Measurements from ENCODE around the gene TBX10.
"Not testable (repeated sequence)": the region's sequence is repeated elsewhere in the genome, so short reads cannot be mapped to it uniquely, and the experiment has no call there.

TBX10 gene

DNA sequence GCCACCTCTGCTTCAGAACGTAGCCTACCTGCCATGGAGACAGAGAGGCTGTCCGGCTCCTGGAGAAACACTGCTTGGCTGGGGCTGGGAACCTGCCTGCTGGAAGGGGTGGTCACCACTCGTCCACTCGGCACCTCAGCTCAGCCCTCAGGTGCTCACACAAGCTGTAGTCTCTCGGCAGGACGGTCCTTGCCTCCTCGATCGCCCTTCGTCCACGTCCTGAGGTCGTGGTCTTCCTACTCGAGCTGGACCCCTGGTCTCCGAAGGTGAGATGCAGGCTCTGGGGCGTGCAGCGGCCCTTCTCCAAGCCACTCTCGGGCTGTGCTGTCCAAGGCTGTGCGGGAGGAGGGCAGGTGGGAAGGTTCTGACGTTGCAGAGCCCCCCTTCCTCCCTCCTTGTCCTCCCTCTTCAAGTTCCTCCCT, at the start of gene TBX10:
TSS of gene TBX10 (minus strand) at position 326 of the 422 bp plus-strand sequence. CDS start at position 35, 291 bp downstream.
- DNase-seq (ENCODE audit: low read depth, low spot score) = no peak

- no peak for DNase-seq (ENCODE audit: low read depth, low spot score)
Measured at GRCh38 chr11:67689178-67689577, 49.6 kb upstream of the TBX10 start.

- DNase-seq (ENCODE audit: low read depth, low spot score) = no peak
Measured at GRCh38 chr11:67687986-67688385, 48.4 kb upstream of the TBX10 start.

DNA sequence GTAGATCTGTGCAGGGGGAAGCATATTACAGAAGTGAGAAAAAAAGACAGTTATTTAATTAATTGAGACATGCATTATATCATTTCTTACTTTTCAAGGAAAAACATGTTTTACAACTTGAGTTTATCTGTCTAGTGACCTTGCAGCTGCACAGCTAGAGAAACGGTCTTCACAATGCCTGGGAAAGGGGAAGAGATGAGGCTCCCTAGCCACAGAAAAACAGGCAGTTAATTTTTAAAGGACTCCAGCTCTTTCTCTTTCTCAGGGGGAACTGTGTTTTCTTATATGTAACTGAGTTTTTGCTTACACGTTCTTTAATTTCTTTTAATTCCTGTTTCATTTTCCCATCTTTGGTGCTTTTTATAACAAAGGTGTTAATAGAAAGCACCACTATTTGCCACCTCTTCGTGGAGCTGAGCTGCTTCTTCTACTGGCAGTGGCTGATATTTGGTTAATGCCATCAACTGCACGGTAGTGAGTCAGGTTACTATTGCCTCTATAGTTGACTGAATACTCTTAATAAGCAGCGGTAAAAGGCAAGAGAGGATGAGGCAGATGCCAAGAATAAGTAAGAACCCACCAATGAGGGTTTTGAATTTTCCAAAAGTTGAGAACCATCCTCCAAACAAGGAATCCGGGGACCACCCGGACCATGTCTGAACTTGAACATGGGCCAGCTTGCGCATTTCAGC, 46.2 kb upstream of the TBX10 start:
- not testable (repeated sequence) for DNase-seq (ENCODE audit: low read depth, low spot score)

DNA sequence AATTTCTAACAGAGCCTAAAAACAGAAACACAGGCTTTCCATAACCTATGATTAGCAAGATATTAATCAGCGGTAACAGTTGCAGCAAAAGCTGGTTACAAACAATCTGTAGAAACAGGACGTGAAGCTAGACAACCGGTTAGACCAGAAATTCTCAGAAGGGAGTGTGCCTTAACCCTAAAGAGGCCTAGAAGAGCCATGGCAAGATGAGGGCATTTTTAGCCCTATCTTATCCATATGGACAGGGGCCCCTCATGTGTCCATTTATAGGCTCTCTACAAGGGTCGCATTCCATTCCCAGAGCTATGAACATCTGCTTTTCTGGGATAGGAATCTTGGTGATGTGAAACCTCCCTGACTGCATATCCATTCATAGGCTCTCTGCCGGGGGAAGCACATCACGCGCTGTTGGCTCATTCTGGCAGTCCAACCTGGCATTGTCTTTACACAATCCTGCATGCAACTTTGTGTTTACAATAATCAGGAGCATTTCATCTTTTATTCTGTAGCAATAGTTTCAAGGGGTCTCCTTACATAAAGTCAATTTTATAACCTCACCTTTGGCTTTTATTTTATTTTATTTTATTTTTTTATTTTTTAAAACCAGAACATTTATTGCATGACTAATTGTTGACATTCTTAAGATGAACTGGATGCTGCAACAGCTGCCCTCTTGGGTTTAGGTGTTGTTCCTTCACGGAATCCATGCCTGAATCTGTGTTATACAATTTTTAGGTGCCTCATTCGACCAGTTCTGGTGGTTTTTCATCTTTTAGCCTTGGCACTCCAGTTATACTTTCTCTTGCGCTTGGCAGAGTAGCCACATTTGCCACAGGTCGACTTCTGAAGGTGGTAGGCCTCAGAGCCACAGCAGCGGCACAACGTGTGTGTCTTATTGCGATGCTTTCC, 42.8 kb upstream of the TBX10 start:
- not testable (repeated sequence) for DNase-seq (ENCODE audit: low read depth, low spot score)

DNA sequence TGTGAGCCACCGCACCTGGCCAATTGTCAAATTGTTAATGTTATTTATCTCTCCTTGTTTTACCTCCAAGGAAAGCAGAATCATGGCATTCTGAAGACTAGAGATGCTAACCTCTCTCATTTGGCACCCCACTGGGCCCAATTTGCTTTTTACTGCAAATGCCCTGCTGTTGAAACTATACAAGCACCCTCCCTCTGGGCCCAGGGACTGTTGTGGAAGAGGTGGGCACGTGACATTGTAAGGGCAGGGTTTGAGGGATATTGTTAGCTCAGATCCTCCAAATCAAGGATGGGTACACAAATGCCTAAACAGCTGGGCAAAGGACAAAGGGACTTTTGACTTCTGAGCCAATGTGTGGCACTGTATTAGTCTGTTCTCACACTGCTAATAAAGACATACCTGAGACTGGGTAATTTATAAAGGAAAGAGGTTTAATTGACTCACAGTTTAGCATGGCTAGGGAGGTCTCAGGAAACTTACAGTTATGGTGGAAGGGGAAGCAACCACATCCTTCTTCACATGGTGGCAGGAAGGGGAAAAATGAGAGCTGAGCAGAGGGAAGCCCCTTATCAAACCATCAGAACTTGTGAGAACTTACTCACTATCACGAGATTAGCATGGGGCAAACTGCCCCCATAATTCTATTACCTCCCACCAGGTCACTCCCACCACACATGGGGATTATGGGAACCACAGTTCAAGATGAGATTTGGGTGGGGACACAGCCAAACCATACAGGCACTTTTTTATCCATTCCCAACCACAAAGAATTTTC, 41.3 kb upstream of the TBX10 start:
- DNase-seq (ENCODE audit: low read depth, low spot score) = no peak

DNA sequence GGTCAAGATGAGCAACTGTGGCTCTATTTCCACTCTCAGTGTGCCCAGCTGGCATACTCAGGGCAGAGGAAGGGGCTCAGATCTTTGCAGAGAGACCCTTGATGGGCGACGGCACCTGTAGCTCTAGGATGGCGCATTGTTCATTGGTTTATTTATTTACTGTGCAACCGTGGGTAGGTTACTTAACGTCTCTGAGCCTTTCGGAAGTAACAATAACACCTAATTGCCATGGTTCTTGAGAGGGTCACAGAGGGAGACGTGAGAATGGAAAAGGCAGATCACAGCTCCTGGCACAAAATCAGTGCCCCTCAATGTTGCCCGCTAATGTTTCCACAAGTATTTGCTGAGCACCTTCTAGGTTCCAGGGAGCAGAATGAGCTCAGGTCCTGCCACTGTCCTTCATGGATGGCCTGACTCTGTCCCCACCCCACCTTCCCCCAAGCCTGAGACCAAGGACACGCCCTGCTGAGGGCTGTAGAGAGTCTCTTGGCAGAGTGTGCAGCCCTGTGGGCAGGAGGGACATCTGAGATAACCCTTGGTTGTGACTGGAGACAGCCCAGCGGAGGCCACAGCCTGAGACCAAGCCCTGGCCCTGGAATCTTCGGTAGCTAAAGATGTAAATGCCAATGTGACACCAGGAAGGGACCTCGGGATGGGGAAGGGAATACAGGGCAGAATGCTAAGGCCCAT, 35.6 kb upstream of the TBX10 start:
- DNase-seq (ENCODE audit: low read depth, low spot score) = no peak

GRCh38 chr11:67674442-67674871, 34.9 kb upstream of the TBX10 start, which contains the start of gene ALDH3B2:
TSS of gene ALDH3B2 (minus strand) at chr11:67674623. CDS start at chr11:67666935, 7,688 bp downstream.
- no peak for DNase-seq (ENCODE audit: low read depth, low spot score)

GRCh38 chr11:67673902-67674301, 34.3 kb upstream of the TBX10 start:
- no peak for DNase-seq (ENCODE audit: low read depth, low spot score)

DNA sequence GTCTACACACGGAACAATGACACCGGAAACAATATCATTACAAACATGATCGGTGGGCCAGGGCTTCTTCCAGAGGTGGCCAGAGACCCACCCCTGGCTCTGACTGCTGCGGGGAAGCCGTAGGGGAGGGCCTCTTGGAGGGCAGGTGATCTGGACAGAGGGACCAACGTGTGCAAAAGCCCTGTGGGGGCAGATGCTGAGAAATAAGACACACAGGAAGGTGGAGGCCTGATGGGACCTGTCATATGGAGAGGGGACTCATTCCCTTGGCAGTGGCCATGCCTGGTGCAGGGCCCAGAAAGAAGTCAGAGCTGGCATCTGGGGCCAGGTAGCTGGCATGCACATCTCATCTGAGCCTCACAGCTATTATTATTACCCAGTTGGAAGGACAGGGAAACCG, 33.8 kb upstream of the TBX10 start:
- DNase-seq (ENCODE audit: low read depth, low spot score) = no peak

DNA sequence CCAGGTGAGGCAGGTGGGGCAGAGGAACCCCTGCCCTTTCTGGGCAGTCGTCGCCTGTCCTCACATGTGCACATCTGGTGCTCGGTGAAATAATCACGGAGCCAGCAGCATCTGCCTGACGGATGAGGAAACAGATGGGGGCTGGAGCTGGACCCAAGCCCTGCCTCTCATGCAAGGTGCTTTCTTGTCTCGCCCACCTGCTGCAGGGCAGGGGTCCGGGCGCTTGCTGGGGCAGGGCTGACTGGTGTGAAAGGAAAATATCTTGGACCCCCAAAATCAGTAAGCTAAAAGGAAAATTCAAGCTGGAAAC, 31.6 kb upstream of the TBX10 start:
- no peak for DNase-seq (ENCODE audit: low read depth, low spot score)

- DNase-seq (ENCODE audit: low read depth, low spot score) = no peak
Measured at GRCh38 chr11:67670316-67671210, 31.0 kb upstream of the TBX10 start.

GRCh38 chr11:67668192-67668551, 28.6 kb upstream of the TBX10 start:
- no peak for DNase-seq (ENCODE audit: low read depth, low spot score)

DNA sequence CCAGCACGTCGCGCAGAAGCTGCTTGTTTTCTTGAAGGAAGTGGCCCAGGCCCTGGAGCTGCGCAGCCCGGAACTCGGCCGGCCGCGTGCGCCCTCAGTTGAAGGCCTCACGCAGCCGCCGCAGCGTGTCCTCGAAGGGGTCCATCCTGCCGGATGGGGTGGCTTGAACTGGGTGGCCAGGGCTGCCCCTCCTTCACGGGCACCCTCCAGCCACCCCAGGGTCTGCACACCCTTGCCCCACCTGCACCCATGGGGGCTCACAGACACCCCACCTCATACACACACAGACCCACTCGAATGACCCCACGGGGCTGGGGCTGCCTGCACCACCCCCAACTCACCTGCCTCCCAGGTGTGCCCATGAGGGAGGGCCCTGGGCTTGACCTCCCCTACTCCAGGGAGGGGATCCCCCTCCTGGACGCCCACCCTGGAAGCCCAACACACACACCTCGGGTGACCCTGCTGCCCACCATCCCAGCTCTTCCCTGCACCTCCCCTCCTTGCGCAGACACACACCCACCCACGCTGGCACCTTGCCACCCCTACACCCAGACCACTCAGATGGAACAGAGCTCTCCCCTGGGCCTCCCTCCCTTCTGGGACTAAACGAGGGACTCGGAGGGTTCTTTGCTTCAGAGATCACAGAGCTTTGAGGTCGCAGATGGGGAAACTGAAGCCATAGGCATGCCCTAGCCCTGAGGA, 28.1 kb upstream of the TBX10 start:
- DNase-seq (ENCODE audit: low read depth, low spot score) = no peak

DNA sequence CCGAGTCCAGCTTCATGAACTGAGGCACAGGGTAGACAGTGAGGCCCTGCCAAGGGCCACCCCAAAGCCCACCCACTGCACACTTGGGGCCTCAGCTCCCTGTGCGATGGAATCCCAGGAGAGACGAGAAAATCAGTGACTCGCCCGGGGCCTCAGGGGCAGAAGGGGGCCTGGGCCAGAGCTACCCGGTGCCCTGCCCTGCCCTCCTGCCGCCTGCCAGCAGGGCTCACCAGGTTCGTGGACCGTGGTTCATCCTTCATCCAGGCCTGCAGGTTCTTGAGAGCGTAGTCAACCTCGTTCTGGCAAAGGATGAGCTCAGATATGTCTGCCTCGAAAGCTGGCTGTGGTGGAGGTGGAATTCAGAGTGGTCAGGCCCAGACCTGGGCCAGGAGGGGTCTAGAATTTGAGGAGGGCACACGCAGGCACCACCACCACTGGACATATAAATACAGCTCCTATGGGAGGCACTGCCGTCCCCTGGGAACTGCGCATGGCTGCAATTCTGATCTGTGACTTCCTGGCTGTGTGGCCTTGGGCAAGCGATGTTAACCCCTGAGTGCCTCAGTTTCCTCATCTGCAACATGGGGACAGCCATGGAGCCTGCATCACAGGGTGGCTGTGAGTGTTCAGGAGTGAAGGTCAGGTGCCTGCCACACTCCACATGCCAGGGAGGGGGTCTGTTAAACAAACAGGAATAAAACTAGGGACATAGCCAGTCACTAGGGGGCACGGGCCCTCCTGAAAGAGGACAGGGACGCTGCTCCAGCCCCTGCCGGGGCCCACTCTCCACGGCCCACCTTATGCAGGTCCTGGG, 27.3 kb upstream of the TBX10 start:
- DNase-seq (ENCODE audit: low read depth, low spot score) = no peak

DNA sequence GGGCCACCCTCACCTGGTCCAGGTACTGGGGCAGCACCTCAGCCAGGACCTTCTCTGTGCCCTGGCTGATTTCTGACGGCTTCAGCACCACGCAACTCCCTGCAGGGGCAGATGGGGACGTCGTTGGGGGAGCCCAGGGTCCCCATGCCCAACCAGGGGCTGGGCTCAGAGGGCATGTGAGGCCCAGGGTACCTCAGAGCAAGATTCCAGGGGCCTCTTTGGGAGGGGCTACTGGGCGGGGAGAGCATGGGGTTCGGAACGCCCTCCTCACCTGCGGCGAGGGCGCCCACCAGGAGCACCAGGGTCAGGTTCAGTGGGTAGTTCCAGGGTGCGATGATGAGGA, 26.7 kb upstream of the TBX10 start:
- DNase-seq (ENCODE audit: low read depth, low spot score) = no peak

- no peak for DNase-seq (ENCODE audit: low read depth, low spot score)
Measured at GRCh38 chr11:67665541-67666302, 26.2 kb upstream of the TBX10 start.
